AG20443 (cell line): ENCODE results near the gene CHML.

ENCODE experiments used
- DNase-seq: peaks from one replicate; pipeline ENCODE4 v3.0.0; 2012; ENCODE audit warnings: low spot score, mixed read lengths

Gene CHML

GRCh38 chr1:241617426-241617825 is 22.7 kb downstream of the CHML start:
- no peak for DNase-seq

DNA sequence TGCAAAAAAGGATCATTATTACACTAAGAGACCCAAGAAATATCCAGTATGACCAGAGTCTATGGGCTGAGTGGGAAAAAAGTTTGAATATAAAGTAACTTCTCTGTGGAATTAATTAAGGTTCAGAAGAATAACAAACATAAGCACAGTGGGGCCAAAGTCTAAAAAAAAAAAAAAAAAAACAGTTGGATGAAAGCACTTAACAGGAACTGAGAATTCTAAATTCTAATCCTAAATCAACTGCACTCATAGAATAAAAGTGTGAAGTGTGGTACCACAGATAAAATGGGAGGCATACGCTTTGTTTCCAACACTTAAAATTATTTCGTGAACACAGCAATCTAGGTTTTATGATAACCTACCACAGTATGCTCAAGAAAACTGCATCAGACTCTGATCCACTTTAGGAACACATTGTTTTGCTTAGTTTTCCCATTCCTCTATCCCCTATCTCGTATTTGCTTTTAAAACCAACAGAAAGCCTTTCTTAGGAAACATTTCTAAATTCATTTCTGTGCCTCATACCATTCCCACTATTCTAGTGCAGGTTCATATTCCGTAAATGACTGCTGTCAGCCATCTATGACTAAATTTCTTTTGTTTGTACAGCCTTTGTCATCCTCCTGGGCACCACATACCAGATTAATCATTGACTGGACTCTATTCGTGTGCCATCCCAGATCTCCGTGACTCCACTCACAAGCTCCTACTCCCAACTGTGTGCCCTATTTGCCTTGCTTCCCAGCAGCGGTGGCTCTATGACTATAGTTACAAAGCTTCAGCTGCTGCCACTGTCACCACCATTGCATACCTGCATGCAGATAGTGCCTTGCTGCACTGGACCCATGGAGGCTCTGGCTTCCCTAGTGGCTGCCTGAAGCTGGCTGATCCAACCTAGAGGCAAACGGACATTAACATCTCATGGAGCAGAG is 24.9 kb downstream of the CHML start:
- DNase-seq, result no peak

DNA sequence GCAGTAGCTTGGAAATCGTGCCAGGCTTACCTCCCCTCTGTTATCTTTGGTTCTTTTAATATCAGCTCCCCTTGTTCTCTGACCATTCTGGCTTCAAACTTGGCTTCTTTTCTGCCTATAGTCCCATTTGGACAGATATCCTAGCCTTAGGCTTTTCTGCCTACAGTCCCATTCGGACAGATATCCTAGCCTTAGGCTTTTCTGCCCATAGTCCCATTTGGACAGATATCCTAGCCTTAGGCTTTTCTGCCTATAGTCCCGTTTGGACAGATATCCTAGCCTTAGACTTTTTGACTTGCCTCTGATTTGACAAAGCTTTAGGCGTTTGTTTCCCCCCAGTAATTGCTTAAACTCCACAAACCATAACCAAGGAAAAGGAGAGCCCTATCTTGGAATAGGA is 25.6 kb downstream of the CHML start:
- DNase-seq, result no peak

- DNase-seq, result no peak
These were observed 26.0 kb downstream of the CHML start for GRCh38 chr1:241614144-241614543.

- DNase-seq, result peak; percentile 68
These were observed 27.4 kb downstream of the CHML start for GRCh38 chr1:241612533-241613477.

GRCh38 chr1:241611736-241612135 is 28.4 kb downstream of the CHML start:
- DNase-seq, result no peak

DNA sequence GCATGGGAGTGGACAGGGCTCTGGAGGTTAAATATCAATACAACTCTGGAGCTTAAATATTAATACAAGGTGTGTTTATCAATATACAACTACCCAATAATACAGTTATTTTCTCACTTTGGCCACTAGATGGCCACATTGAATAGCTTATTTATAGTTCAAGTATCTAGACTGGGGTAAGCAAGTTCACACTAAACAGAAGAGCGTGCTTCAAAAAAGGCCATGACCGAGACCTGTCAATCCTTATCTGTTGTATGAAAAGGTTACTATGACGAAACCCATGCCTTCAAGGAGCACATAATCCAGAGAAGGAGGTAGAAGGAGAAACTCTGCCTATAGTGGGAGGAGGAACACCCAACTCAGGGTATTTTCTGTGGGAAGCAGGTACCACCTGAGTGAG is 29.1 kb downstream of the CHML start:
- DNase-seq, result peak; percentile 41

DNA sequence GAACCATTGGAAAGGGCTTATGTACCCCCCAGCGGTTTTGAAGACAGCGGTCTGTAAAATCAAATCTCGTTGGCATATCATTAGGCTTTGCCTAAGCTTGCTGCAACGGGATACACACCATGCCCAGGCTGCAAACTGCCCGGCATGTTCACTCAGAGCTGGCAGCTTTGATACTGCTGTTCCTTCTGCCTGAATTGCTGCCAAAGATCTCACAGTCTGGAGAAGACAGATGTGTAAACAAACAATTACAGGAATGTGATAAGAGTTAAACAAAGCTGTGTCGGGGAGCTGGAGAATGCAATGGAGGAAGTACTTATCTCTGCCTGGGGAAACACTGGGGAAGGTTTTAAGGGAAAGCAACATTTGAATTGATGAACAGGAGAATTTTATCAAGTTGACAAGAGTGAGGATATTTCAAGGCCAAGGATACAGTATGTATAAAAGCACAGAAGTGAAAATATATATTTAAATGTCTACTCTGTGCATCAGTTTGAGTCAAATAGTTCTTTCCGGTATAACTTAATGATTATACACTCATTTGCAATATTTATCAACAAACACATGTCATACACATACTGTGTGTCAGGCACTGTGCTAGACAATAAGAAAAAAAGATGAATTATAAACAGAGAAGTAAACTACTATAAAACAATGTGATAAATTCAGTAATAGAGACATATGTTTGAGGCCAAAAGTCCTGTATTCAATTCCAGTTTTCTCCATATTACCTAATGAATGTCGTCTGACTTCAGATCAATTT is 29.9 kb downstream of the CHML start:
- DNase-seq, result no peak

GRCh38 chr1:241608379-241609033 is 31.7 kb downstream of the CHML start:
- no peak for DNase-seq

- DNase-seq, result no peak
These were observed 32.7 kb downstream of the CHML start for GRCh38 chr1:241607497-241607896.

GRCh38 chr1:241606544-241606943 is 33.6 kb downstream of the CHML start:
- DNase-seq, result no peak

DNA sequence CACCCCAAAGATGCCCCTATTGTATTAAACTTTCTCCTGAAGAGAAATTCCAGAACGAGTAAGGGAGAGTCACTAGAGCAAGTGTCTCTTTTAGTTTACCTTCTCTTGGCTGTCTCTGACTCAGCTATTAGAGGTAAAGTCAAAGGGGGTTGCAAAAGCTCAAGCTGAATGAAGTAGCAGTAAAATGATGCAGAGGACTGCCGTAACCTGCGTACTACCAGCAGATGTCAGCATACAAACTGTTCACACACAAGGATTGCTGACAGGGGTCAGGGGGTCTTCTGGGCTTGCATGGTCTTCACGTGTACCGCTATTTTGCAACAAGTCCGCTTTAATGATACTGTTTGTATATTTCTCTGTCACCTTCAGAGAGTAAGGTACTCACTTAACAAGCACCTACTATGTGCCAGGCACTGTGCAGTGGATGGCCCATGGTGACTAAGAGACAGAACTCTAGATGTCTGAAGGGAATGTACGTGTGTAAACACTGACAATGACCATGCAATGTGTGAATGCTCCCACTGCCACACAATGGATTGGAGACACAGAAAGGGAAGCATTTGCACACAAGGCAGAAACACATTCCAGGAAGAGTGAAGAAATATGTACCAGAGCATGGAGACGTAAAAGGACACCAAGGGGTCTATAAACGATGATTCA is 34.9 kb downstream of the CHML start:
- DNase-seq, result no peak

- DNase-seq, result peak; percentile 34
These were observed 36.4 kb downstream of the CHML start for GRCh38 chr1:241603731-241604245.

GRCh38 chr1:241600496-241600901 is 39.7 kb downstream of the CHML start:
- DNase-seq, result peak; percentile 38

GRCh38 chr1:241598249-241598648 is 41.9 kb downstream of the CHML start:
- DNase-seq, result no peak

DNA sequence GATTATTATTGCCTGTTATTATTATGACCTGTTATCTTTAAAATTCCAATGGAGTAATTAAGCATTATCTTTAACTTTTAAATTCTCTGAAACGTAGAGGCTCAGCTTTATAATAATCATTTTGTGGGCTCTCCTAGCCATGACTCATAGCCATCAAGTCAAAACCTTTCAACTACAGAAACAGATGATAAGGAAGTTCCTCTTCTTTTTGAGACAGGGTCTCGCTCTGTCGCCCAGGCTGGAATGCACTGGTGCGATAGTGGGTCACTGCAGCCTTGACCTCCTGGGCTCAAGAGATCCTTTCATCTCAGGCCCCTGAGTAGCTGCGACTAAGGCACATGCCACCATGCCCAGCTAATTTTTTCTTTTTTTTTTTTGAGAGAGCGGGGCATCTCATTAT is 43.5 kb downstream of the CHML start:
- DNase-seq, result no peak

DNA sequence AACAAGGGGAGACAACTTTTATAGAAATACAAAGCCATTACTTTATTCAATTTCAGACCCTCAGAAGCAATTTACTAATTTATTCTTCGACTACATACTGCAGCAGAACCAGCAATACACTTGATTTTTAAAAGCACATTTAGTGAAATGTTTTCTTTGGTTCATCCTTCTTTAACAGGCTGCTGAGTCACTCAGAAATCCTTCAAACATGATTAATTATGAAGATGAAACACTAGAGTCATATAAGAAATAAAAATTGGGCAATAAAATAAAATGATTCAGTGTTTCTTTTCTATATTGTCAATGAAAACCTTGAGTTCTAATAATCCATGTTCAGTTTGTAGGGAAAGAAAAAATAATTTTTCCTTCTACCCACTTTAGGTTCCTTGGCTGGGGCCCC is 47.0 kb downstream of the CHML start:
- DNase-seq, result peak; percentile 3

DNA sequence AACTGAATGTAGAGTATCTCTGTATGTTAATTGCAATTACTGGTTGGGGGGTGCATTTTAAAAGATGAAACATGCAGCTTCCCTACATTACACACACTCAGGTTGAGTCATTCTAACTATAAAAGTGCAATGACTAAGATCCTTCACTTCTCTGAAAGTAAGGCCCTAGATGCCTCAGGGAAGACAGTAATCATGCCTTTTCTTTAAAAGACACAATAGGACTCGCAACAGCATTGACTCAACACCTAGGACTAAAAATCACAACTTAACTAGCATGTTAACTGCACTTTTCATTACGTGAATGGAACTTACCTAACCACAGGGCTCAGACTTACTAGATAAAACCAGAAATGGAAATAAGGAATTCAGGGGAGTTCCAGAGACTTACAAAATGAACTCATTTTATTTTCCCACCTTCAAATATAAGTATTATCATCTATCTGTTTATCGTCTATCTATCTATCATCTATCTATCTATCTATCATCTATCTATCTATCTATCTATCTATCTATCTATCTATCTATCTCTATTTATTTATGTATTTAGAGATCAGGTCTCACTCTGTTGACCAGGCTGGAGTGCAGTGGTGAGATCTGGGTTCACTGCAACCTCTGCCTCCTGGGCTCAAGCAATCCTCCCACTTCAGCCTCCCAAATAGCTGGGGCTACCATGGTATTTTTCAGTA is 47.8 kb downstream of the CHML start:
- DNase-seq, result peak; percentile 29

DNA sequence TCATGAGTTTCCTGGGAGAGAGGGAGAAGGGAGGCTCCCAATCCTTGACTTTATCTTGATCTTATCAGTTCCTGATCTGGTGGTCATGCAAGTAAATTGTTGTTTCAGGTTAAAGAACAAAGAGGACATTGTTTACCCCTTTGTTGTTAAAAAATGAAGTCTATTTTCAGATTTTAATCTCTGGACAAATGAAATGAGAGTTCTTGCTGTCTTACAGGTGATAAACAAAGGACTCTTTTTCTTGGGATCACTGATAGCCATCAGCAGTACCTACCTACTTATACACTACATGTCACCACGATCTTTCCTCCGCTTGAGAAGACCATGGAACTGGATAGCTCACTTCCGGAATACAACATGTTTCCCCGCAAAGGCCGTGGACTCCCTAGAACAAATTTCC is 48.4 kb downstream of the CHML start:
- DNase-seq, result no peak

- peak; percentile 28 for DNase-seq
These were observed 48.9 kb downstream of the CHML start for GRCh38 chr1:241591317-241591716.
